ACC112 (cell line): ENCODE measurements around the gene UTP25.

Experiments used
- H2AFZ ChIP-seq: fragments of 200-600 bp; sonication (generic); one replicate; pipeline ENCODE4 v1.6.0; 2017; ENCODE audit warnings: antibody characterized with exemption, low read length; ENCODE audit not compliant: unreplicated experiment
- H3K27ac ChIP-seq: fragments of 200-600 bp; sonication (generic); 2 replicates; pipeline ENCODE4 v1.5.1; 2014; ENCODE audit warnings: low read depth, mild to moderate bottlenecking, antibody characterized with exemption, low read length, moderate library complexity
- H3K27me3 ChIP-seq: fragments of 200-600 bp; sonication (generic); 2 replicates; pipeline ENCODE4 v1.6.1; 2014; ENCODE audit warnings: mild to moderate bottlenecking, antibody characterized with exemption, low read length, moderate library complexity, mixed read lengths; ENCODE audit not compliant: insufficient read depth
- H3K36me3 ChIP-seq: fragments of 200-600 bp; sonication (generic); 2 replicates; pipeline ENCODE4 v1.6.1; 2016; ENCODE audit warnings: mild to moderate bottlenecking, antibody characterized with exemption, low read length, moderate library complexity, mixed read lengths; ENCODE audit not compliant: insufficient read depth
- H3K4me1 ChIP-seq: fragments of 200-600 bp; sonication (generic); one replicate; pipeline ENCODE4 v1.6.1; 2016; ENCODE audit warnings: low read length, mixed read lengths; ENCODE audit not compliant: insufficient read depth, unreplicated experiment, control insufficient read depth
- H3K4me3 ChIP-seq: fragments of 200-600 bp; sonication (generic); 2 replicates; pipeline ENCODE4 v1.5.1; 2014; ENCODE audit warnings: mild to moderate bottlenecking, low read depth, low read length
- H3K79me2 ChIP-seq: fragments of 200-600 bp; sonication (generic); one replicate; pipeline ENCODE4 v1.6.0; 2016; ENCODE audit warnings: low read length; ENCODE audit not compliant: control insufficient read depth, unreplicated experiment, insufficient read depth

Gene UTP25

GRCh38 chr1:209807509-209807908, 20.3 kb upstream of the UTP25 start:
- Histone ChIP-seq H3K27me3 (peaks cover 7% of the 10 kb centered on the region; the same call in 1 of the 2 replicates), H3K4me3 (no peak overlapping the region), H3K79me2 (no peaks in the 10 kb centered on the region), H3K27ac (no peak overlapping the region; the same call in 1 of the 2 replicates), H3K4me1 (peaks cover 17% of the 10 kb centered on the region), H2AFZ (no peak overlapping the region), H3K36me3 (no peaks in the 10 kb centered on the region)

- no peak overlapping the region for H2AFZ ChIP-seq
- H3K36me3 ChIP-seq: no peaks in the 10 kb centered on the region
- no peaks in the 10 kb centered on the region for H3K79me2 ChIP-seq
- peaks cover 17% of the 10 kb centered on the region for H3K4me1 ChIP-seq
- H3K27ac ChIP-seq: peak overlapping the region; percentile 15; the same call in 1 of the 2 replicates
- H3K27me3 ChIP-seq: peaks cover 4% of the 10 kb centered on the region; the same call in 1 of the 2 replicates
- H3K4me3 ChIP-seq: no peak overlapping the region
Observed at GRCh38 chr1:209808059-209808581, 19.7 kb upstream of the UTP25 start.

- H2AFZ ChIP-seq: no peak overlapping the region
- H3K4me3 ChIP-seq: no peak overlapping the region
- H3K27ac ChIP-seq: no peak overlapping the region
Observed at GRCh38 chr1:209809611-209810010, 18.2 kb upstream of the UTP25 start.

GRCh38 chr1:209810783-209811182, 17.0 kb upstream of the UTP25 start:
- Histone ChIP-seq H3K4me3 (no peak overlapping the region), H3K27ac (no peak overlapping the region), H3K79me2 (no peaks in the 10 kb centered on the region), H3K27me3 (no peaks in the 10 kb centered on the region), H3K4me1 (peaks cover 17% of the 10 kb centered on the region), H2AFZ (no peak overlapping the region), H3K36me3 (no peaks in the 10 kb centered on the region)

More at GRCh38 chr1:209809611-209810010, 18.2 kb upstream of the UTP25 start:
- Histone ChIP-seq H3K4me1 (peaks cover 17% of the 10 kb centered on the region), H3K36me3 (no peaks in the 10 kb centered on the region), H3K79me2 (no peaks in the 10 kb centered on the region), H3K27me3 (no peaks in the 10 kb centered on the region)

GRCh38 chr1:209813902-209814301, 13.9 kb upstream of the UTP25 start:
- Histone ChIP-seq H3K4me1 (no peaks in the 10 kb centered on the region), H3K79me2 (no peaks in the 10 kb centered on the region), H3K36me3 (no peaks in the 10 kb centered on the region), H2AFZ (no peak overlapping the region), H3K27me3 (no peaks in the 10 kb centered on the region), H3K4me3 (no peak overlapping the region), H3K27ac (no peak overlapping the region)

- H2AFZ ChIP-seq: no peak overlapping the region
- no peak overlapping the region for H3K27ac ChIP-seq
- no peaks in the 10 kb centered on the region for H3K27me3 ChIP-seq
Observed at GRCh38 chr1:209815490-209815889, 12.3 kb upstream of the UTP25 start.

GRCh38 chr1:209815931-209816341, 11.8 kb upstream of the UTP25 start:
- no peak overlapping the region for H2AFZ ChIP-seq
- no peaks in the 10 kb centered on the region for H3K36me3 ChIP-seq
- H3K79me2 ChIP-seq: no peaks in the 10 kb centered on the region
- H3K4me3 ChIP-seq: no peak overlapping the region
- H3K27me3 ChIP-seq: no peaks in the 10 kb centered on the region
- H3K27ac ChIP-seq: no peak overlapping the region
- H3K4me1 ChIP-seq: no peaks in the 10 kb centered on the region

More at GRCh38 chr1:209815490-209815889, 12.3 kb upstream of the UTP25 start:
- no peaks in the 10 kb centered on the region for H3K79me2 ChIP-seq
- no peak overlapping the region for H3K4me3 ChIP-seq
- H3K4me1 ChIP-seq: no peaks in the 10 kb centered on the region
- H3K36me3 ChIP-seq: no peaks in the 10 kb centered on the region

- no peak overlapping the region for H2AFZ ChIP-seq
- H3K27me3 ChIP-seq: no peaks in the 10 kb centered on the region
- H3K79me2 ChIP-seq: no peaks in the 10 kb centered on the region
- no peak overlapping the region for H3K4me3 ChIP-seq
- no peaks in the 10 kb centered on the region for H3K4me1 ChIP-seq
- no peak overlapping the region for H3K27ac ChIP-seq
- H3K36me3 ChIP-seq: no peaks in the 10 kb centered on the region
Observed at GRCh38 chr1:209816923-209817322, 10.8 kb upstream of the UTP25 start.

GRCh38 chr1:209817691-209818090, 10.1 kb upstream of the UTP25 start:
- peaks cover 1% of the 10 kb centered on the region for H3K4me1 ChIP-seq
- no peak overlapping the region for H3K27ac ChIP-seq
- no peak overlapping the region for H3K4me3 ChIP-seq
- H3K79me2 ChIP-seq: no peaks in the 10 kb centered on the region
- no peaks in the 10 kb centered on the region for H3K36me3 ChIP-seq
- no peak overlapping the region for H2AFZ ChIP-seq
- H3K27me3 ChIP-seq: no peaks in the 10 kb centered on the region

- Histone ChIP-seq H2AFZ (no peak overlapping the region), H3K4me3 (no peak overlapping the region), H3K27ac (no peak overlapping the region), H3K27me3 (no peaks in the 10 kb centered on the region), H3K36me3 (no peaks in the 10 kb centered on the region), H3K79me2 (no peaks in the 10 kb centered on the region), H3K4me1 (peaks cover 14% of the 10 kb centered on the region)
Observed at GRCh38 chr1:209819058-209819457, 8.7 kb upstream of the UTP25 start.

- H3K36me3 ChIP-seq: no peaks in the 10 kb centered on the region
- no peak overlapping the region for H3K4me3 ChIP-seq
- no peaks in the 10 kb centered on the region for H3K79me2 ChIP-seq
- no peaks in the 10 kb centered on the region for H3K27me3 ChIP-seq
- no peak overlapping the region for H3K27ac ChIP-seq
- H2AFZ ChIP-seq: no peak overlapping the region
- peaks cover 14% of the 10 kb centered on the region for H3K4me1 ChIP-seq
Observed at GRCh38 chr1:209820986-209821385, 6.8 kb upstream of the UTP25 start.
